IPS-NIHi7 (cell line): ENCODE data around the gene VWA2.

Experiments used
- DNase-seq: peaks from one replicate; pipeline ENCODE4 v3.0.0; 2012; ENCODE audit warnings: mixed read lengths; ENCODE audit errors: extremely low spot score

VWA2 gene

DNA sequence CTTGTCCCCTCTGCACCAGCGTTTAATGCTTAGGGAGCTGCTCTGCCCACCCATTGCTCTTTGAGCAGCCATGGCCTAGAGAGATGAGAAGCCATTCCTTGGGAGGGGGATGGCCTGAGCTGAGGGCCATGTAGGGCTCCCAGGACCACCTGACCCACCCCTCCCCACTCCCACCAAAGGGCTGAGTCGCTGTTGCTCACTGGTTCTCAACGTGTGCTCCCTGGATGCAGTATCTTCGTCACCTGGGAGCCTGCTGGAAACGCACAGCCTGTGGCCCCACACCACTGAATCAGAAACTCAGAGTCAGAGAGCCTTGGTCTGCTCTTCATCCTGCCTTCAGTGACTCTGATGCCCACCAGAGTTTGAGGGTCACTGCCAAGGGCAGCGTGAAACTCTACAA, 37.0 kb downstream of the VWA2 start:
- no peak for DNase-seq

DNA sequence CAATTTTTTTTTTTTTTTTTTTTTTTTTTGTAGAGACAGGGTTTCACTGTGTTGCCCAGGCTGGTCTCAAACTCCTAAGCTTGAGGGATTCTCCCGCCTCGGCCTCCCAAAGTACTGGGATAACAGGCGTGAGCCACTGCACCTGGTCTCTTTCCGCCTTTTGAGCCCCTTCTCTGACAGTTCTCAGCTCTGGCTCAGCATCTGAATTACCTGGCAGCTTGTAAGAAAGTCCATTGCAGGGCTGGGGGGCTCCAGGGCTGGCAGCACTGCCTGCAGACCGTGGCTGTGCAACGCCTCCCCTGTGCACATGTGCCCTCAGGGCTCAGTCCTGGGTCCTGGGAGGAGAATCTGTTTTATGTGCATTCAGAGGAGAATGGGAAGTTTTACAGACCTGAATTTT, 37.6 kb downstream of the VWA2 start:
- no peak for DNase-seq

DNA sequence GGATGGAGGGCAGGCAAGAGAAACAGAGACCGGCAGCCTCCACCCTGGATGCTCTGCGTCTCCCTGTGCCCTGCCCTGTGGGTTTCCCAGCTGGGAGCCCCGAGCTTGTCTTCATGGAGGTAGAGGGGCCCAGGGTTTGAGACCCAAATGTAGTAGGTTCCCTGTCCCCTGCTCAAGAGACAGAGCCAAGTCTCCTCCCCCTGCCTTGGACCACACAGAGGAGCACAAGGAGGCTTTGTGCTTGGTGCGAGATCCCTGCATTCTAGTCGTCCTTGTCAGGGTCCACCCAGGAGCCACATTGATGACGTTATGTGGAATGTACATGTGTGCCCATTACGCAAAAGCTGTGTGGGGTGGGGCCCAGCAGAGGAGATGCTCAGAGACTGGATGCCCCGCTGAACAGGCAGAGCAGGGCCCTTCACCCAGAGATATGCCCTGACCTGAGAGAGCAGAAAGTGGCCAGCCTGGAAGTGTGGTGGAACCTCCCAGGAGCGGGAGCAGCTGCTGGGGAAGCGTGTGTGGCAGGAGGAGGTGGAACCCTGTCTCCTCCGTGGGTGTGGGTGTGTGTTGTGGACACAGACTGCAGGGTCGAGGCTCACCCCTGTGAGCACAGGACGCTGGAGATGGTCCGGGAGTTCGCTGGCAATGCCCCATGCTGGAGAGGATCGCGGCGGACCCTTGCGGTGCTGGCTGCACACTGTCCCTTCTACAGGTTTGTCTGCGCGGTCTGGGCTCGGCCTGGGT, 39.3 kb downstream of the VWA2 start:
- DNase-seq: no peak

GRCh38 chr10:114278884-114279191, 39.8 kb downstream of the VWA2 start:
- DNase-seq: no peak

- DNase-seq: no peak
Observed at GRCh38 chr10:114279289-114279688, 40.2 kb downstream of the VWA2 start.

DNA sequence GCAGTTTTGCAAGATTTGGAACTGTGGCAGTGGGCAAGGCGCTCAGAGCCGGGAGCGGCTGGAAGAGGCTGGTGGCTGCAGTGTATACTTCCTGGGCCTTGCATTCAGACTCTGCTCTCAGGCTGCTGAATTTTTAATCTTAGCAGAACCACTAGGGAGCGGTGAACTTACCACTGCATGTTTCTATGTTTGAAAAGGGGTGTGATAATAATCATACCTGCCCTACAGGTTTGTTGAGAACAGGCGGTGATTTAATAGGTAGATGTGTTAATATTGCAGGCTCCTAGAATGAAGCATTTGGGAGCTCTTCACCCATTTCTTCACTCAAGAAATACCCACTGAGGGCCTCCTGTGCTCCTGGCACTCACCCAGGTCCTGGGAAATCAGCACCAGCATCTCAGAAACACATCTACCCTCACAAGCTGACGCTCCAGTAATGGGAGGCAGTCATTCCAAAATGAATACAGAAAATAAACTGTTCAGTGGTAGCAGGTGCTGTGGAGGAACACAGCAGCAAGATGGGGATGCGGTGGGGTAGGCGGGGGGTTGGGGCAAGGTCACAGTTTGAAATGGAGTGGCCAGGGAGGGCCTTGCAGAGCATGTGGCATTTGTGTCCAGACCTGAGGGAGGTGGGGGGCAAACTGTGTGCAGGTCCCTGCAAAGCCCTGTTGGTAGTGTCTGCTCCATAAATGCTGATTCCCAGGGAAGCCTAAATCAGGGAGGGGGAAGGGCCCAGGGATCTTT, 41.0 kb downstream of the VWA2 start:
- no peak for DNase-seq

DNA sequence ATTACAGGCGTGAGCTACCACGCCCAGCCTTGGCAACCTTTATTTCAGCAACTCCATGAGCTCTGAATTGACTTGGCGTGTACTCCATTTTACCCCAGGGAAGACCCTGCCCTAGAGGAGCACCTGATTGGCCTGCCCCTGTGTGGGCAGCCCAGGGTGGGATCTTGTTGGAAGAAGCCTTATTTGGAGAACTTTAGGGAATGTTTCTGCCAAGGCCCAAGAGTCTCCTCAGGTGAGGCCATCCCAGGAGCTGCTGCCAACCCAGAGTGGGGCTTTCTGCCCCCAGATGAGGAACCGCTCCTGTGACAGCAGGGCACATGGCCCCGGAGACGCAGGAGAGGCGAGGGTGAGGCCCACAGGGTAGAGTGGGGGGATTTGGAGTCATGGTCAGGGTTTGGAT, 42.0 kb downstream of the VWA2 start:
- DNase-seq: no peak

DNA sequence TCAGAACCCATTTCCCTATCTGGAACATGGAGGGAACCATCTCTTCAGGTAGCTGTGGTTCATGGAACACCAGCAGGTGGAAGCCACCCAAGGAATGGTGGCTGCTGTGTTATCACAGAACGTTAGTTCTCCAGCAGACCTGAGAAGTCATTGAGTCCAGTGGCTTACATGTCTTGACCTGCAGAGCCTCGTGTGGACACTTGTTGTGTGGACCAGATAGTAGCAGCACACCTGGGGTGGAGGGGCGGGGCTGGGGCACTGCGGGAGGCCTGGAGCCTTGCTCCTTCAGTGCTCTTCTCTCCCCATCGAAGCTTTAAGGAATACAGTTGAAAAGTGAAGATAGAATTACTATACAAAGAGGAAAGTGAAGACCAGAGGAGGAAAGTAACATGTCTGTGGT, 42.4 kb downstream of the VWA2 start:
- no peak for DNase-seq

GRCh38 chr10:114282526-114282925, 43.5 kb downstream of the VWA2 start:
- DNase-seq: no peak

GRCh38 chr10:114283091-114283490, 44.0 kb downstream of the VWA2 start:
- no peak for DNase-seq

GRCh38 chr10:114283535-114284234, 44.6 kb downstream of the VWA2 start:
- DNase-seq: no peak

DNA sequence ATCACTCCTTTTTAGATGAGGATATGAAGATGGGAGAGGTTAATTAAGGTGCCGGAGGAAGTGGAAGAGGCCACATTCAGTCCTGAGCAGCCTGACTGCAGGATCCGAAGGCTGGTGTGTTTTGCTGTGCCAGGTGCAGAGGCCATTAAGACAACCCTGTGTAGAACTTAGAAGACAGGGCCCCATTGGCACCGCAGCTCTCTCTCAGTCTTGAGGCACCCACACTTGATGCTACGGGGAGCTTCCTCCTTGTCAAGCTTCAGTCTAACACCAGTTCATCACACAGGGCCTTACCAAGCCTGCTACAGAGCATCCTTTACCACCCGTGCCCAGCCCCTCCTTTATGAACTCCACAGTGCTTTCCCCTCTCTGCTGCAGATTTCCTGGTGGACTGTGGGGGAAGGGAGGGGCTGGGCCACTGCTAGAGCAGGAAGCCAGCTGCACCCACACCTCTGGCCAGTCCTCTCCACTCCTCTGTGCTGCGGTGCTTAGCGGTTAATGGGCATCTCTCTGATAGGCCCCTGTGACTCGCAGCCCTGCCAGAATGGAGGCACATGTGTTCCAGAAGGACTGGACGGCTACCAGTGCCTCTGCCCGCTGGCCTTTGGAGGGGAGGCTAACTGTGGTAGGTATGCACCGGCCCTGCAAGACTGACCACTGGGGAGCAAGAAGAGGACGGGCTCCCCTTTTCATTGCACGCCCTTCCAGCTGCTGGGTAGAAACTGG, 45.5 kb downstream of the VWA2 start:
- DNase-seq: no peak

DNA sequence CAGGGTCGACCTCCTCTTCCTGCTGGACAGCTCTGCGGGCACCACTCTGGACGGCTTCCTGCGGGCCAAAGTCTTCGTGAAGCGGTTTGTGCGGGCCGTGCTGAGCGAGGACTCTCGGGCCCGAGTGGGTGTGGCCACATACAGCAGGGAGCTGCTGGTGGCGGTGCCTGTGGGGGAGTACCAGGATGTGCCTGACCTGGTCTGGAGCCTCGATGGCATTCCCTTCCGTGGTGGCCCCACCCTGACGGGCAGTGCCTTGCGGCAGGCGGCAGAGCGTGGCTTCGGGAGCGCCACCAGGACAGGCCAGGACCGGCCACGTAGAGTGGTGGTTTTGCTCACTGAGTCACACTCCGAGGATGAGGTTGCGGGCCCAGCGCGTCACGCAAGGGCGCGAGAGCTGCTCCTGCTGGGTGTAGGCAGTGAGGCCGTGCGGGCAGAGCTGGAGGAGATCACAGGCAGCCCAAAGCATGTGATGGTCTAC, 46.9 kb downstream of the VWA2 start:
- no peak for DNase-seq

GRCh38 chr10:114286921-114287320, 47.9 kb downstream of the VWA2 start:
- no peak for DNase-seq

- DNase-seq: no peak
Observed at GRCh38 chr10:114288424-114289095, 49.5 kb downstream of the VWA2 start.

- no peak for DNase-seq
Observed at GRCh38 chr10:114289096-114289436, 50.0 kb downstream of the VWA2 start.

DNA sequence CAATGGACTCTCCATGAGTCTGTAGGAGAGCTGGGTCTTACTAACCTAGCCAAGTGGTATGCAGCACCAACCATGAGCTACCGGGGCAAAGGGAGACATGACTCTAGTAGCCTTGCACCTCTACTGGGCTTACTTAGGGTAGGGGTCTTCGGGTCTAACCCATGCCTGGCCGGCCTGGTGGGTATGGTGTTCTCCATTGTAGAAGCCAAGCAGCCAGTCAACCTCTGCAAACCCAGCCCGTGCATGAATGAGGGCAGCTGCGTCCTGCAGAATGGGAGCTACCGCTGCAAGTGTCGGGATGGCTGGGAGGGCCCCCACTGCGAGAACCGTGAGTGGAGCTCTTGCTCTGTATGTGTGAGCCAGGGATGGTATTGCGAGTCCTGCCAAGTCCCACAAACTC, 51.0 kb downstream of the VWA2 start:
- no peak for DNase-seq

DNA sequence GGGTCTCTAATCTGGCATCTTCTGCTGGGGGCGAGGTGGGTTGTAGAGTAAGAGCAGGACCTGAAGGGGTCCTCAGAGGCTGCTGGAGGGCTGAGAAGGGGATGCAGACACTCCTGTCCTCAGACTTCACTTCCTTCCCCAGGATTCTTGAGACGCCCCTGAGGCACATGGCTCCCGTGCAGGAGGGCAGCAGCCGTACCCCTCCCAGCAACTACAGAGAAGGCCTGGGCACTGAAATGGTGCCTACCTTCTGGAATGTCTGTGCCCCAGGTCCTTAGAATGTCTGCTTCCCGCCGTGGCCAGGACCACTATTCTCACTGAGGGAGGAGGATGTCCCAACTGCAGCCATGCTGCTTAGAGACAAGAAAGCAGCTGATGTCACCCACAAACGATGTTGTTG, 52.0 kb downstream of the VWA2 start:
- no peak for DNase-seq

- no peak for DNase-seq
Observed at GRCh38 chr10:114291516-114291915, 52.5 kb downstream of the VWA2 start.

GRCh38 chr10:114293075-114293474, 54.0 kb downstream of the VWA2 start:
- DNase-seq: no peak

- no peak for DNase-seq
Observed at GRCh38 chr10:114294549-114294948, 55.5 kb downstream of the VWA2 start.

- no peak for DNase-seq
Observed at GRCh38 chr10:114295393-114295792, 56.3 kb downstream of the VWA2 start.
